Measurements from ENCODE around the gene GRM8.

The GRM8 gene

DNA sequence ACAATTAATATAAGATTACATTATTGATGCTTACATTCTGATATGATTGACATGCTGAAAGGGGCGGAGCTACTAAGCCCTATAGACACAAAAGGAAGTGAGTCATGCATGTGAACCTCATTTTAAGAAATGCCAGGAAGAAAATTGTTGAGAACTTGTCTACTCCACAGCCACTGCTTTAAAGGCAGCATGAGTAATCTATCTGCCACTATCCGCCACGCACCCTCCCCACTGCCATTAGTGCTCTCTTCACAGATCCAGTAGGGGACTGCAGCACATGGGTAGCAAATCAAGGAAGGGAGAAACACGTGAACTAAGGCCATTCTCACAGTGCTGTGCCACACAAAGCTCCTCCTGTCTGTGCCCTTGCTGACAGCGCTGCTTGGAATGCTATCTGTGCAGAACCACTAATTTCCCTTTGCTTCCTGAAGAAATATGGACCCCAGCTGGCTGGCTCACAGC lies 524.8 kb downstream of the GRM8 start:
- no peak for TF ChIP-seq CTCF (IDR thresholded peaks at IDR 0.05; ENCODE audit: extremely low read depth, missing control alignments)
- no peak for DNase-seq (ENCODE audit: low spot score)

DNA sequence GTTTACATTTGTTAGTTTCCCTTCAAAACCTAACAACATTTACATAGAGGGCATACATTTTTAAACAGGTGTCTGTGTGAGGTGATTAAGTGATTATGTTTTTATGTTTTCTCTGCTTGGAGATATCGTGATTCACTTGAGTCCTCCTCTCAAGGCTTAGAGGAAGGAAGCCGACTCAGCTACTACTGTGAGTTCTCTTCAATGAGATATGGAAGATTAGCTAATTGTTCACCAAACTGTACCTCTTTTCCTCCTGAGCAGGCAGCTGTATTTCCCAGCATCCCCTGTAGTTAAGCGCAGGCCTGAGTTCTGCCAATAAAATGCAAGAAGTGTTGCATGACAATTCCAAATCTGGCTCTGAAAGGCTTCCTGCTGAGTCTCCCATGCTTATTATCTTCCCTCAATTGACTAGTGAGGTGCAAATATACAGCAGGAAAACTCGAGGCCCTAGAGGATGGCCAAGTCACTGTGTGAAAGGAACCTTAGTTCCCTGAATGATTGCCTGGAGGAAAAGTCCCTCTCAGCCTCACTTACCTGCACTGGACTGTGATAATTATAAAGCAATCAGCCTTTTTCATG lies 528.7 kb downstream of the GRM8 start:
- no peak for TF ChIP-seq CTCF (IDR thresholded peaks at IDR 0.05; ENCODE audit: extremely low read depth, missing control alignments)
- DNase-seq (ENCODE audit: low spot score) = no peak

GRCh38 chr7:126720232-126720631 lies 532.5 kb downstream of the GRM8 start:
- no peak for TF ChIP-seq CTCF (IDR thresholded peaks at IDR 0.05; ENCODE audit: extremely low read depth, missing control alignments)
- DNase-seq (ENCODE audit: low spot score) = peak; percentile 7

DNA sequence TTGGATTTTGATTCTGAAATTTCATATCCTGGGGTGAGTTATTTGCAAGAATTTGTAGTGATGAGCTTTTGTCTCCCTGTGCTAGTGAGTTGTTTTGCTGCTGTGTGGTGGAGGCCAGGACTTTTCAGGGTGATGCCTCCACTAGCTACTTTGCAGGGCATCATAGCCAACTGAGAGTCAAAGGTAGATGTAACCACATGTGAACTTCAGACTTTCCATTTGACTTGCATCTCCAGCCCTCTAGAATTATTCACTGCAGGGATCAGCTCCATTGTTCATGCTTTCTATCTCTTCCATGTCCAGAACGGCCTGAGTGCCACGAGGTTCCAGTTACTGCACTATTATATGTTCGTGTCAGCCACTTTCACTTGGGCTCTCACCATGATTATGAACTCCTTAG lies 534.3 kb downstream of the GRM8 start:
- DNase-seq (ENCODE audit: low spot score) = no peak

GRCh38 chr7:126716321-126716720 lies 536.4 kb downstream of the GRM8 start:
- no peak for TF ChIP-seq CTCF (IDR thresholded peaks at IDR 0.05; ENCODE audit: extremely low read depth, missing control alignments)
- no peak for DNase-seq (ENCODE audit: low spot score)

More for the DNA sequence above, 534.3 kb downstream of the GRM8 start:
- TF ChIP-seq CTCF (IDR thresholded peaks at IDR 0.05; ENCODE audit: extremely low read depth, missing control alignments) = no peak

DNA sequence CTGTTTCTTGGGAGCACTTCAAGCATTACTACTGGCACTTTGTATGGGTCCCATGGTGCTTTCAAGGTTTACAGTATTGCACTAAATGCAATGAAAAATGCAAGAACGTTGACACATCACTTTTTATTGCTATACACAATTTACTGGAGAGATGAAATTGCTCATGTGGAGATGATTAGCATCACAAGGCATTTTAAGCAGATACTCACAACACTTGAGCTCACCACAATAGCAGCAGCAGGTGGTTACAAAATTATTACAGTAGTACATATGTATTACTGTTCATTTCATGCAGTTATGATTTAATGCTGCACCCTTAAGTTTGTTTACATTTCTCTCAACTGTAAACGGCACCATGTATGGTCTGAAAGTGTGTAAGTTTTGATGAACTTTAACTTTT lies 537.7 kb downstream of the GRM8 start:
- TF ChIP-seq CTCF (IDR thresholded peaks at IDR 0.05; ENCODE audit: extremely low read depth, missing control alignments) = no peak
- no peak for DNase-seq (ENCODE audit: low spot score)

GRCh38 chr7:126702242-126703016 lies 550.3 kb downstream of the GRM8 start:
- TF ChIP-seq CTCF (IDR thresholded peaks at IDR 0.05; ENCODE audit: extremely low read depth, missing control alignments) = no peak
- DNase-seq (ENCODE audit: low spot score) = peak; percentile 23
